HG02678 (cell line): ENCODE measurements around the gene SPATA18.
A peak's percentile ranks its signal among the peaks of the same experiment; 100 is the strongest.

Source experiments
- ATAC-seq: cut with Tn5 transposase; IDR thresholded peaks from one replicate; pipeline ENCODE4 v1.9.1; 2021; ENCODE audit warnings: mild to moderate bottlenecking, moderate library complexity; ENCODE audit not compliant: unreplicated experiment

The SPATA18 gene

GRCh38 chr4:52051213-52051614 is at the start of gene SPATA18:
TSS of gene SPATA18 (plus strand) at chr4:52051304. CDS start at chr4:52051705, 401 bp downstream.
- peak; percentile 46 for ATAC-seq

GRCh38 chr4:52001616-52002015 is 49.5 kb upstream of the SPATA18 start:
- ATAC-seq = no peak

DNA sequence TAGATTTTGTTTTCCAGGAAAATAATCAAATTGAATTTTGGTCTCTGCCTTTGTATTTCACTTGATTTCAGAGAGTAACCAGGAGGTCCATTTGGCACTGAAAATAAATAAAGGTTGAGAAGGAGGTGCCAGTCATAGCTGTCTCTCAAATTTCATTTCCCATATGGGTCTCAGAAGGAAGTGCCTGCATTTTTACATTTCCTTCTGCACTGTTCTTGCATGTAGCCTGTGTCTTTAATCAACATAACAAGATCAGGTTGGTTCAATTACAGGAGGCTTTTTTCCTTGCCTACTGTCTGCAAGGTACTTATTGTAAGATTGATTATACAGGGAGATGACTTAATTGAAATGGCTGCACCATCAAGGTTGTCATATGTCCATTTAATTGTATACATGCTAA is 46.7 kb upstream of the SPATA18 start:
- no peak for ATAC-seq

DNA sequence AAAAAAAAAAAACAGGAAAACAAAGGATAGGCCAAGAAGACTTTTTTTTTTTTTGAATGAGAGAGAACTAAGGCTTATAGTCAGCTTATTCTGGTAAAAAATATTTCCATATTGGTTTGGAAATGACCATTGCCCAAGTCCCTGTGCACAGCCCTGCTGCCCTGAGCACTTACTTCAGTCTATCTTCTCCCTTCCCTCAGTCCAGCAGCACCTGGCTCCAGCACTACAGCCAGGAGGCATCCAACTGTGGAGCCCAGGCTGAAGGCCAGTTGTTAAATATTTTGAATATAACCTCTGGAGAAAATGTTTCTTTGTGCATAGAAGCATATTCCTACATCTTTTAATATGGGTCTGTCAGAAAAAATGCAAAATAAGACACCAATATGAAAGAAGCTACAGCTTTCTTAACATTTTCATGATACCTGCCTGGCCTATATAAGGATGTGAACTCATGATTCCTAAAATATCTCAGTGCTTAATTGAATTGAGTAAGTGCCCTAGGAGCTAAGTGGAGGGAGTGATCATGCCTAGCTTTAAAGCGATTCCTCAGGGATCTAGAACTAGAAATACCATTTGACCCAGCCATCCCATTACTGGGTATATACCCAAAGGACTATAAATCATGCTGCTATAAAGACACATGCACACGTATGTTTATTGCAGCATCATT is 45.4 kb upstream of the SPATA18 start:
- ATAC-seq = no peak

DNA sequence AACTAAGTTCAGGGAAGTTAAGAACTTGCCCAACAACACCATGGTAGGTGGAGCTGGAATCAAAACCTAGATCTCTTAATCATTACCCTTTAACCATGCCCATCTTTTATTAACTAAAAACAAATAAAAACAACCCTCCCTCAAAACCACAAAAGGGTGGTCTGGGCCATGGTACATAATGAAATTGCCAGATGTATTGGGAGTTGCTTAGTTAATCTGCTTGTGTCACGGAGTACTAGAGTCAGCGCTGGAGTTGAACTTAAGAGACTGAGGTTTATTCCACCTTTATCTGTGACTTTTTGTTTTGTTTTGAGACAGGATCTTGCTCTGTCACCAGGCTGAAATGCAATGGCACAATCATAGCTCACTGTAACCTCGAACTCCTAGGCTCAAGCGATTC is 44.2 kb upstream of the SPATA18 start:
- no peak for ATAC-seq

- ATAC-seq = no peak
Measured at GRCh38 chr4:52010986-52011385, 40.1 kb upstream of the SPATA18 start.

- ATAC-seq = no peak
Measured at GRCh38 chr4:52012651-52013050, 38.5 kb upstream of the SPATA18 start.

- ATAC-seq = no peak
Measured at GRCh38 chr4:52014903-52015302, 36.2 kb upstream of the SPATA18 start.

DNA sequence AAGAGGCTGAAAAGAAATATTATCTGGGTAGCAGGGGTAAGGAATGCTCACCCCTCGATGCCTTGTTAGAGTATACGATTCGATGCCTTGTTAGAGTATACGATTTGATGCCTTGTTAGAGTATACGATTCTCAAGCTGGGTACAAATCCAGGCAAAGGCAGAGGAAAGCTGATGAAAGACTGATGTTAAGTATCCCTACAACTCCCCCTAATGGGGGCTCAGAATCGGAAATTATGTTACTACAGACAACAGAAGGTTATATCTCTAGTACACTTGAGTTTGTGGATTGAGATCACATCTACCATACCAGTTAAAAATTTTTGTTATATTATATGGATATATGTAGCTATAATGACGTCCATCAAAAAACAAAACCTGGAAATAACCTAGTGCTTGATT is 35.7 kb upstream of the SPATA18 start:
- ATAC-seq = no peak

DNA sequence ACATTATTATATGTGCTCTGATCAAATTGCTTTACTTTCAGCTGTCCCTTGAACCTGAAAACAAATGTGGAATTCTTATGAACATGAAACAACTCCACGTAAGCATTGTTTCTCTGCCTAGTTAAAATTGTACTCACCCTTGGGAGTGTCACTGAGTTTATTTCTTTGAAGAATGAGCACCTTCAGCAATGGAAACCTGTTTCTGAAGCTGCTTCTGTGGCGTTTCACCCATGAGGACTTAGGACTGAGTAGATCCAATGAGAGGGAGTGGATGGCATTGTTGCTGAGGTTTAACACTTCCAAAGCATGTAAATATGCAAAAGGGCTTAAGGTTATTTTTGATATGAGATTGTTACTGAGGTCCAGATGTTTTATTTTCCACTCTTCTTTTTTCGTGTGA is 34.1 kb upstream of the SPATA18 start:
- no peak for ATAC-seq

DNA sequence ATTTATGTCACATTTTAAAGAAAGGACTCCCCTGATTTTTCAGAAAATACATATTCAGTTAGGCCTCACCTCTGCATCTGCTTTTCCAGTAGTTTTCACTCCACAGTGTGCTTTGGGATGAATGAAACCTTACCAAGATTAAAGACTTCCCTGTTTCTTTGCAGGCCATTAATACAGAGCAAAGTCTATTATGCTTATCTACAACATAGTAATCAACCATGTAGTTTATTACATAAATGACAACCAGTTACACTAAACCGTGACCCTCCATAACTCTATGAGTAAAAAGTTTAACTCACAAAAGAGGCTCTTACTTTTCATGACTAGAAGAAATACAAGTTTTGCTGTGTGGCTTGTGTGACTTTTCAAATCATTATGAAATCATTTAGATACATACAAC is 33.3 kb upstream of the SPATA18 start:
- no peak for ATAC-seq

DNA sequence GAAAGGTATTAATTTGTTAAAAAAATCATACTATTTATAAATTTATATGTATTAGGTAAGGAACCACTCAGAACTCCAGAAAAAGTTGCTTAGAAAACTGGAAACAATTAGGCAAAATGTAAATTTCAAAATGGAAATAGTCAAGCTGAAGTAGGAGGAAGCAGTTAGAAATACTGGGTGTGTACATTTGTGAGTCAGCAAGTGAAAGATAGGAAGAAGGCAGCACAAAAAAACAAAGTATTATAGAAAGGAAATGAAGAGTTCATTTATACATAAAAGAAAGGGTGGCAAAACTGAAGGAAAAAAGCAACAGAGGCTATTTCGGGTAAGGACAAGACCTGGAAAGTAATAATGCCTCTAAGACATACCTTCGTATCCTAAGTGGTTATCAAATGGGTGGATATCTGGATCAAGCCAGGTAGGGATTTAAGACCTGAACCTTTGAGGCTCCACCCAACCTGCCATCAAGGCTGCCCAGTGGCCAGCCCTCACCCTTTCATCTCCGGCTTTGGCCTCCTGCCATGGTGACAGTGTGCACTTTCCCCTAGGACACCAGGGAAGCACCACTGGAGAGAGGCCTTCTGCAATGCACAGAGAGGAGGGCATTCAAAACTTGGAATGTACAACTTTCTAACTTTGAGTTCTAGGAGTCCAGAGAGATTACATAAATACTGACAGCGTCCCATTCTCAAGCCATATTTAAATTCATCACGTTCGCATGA is 31.0 kb upstream of the SPATA18 start, which contains the start of gene LRRC66:
LRRC66 (minus strand) TSS at position 428 of the 722 bp plus-strand sequence. CDS start 2,750 bp downstream, outside the sequence.
- ATAC-seq = no peak

DNA sequence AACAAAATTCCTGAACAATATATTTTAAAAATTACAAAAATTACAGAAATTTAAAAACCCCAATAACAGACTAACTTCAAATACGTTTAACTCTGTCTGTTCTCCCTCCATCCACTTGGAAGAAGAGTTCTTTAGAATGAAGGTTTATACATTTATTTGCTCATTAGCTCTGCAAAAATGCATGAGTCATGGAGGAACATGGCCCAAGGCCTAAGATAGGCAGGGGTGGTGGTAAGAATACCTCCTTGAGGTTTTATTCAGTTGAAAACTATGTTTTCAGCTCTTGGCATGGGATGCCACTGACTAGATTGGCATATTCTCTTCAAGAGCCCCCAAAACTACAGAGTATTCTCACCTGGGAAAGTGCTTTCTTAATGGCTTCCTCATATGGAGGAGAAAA is 22.1 kb upstream of the SPATA18 start:
- ATAC-seq = no peak

DNA sequence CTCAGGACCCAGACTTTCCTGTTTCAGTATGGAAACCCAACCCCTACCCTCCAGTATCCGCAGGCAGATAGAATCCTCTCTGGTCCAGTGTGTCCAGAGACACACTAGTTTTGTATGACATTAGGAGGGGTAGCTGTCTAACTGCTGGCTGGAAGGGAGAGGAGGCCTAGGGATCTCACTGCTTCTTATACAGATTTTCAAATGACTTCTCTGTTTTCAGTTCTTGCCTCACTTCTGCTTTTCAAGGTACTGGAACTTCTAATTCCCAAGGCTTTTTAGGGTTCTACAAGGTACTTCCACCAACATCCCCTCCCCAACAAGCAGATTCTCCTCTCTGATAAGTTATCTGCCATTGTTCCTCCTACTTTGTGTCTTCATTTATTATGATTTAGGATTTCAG is 19.1 kb upstream of the SPATA18 start:
- ATAC-seq = no peak

DNA sequence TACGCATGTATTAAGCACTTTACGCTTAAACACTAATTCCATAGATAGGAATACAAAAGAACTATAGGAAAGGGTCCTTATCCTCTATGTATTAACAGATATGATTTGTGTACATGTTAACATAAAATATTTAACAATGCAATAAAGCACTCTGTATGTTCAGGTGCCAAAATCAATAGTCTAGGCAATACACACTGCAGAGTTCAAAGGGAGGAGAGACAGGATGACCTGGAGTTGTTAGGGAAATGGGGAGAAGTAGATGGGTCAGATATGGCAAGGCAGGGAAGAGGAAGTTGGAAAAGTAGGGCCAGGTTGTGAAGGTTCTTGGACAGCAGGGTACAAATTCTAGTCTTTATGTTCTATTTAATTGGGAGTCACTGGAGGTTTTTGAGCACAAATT is 15.9 kb upstream of the SPATA18 start:
- no peak for ATAC-seq

GRCh38 chr4:52036886-52037530 is 14.1 kb upstream of the SPATA18 start:
- ATAC-seq = no peak

- ATAC-seq = peak; percentile 55
Measured at GRCh38 chr4:52037689-52038102, 13.4 kb upstream of the SPATA18 start.

- ATAC-seq = peak; percentile 92
Measured at GRCh38 chr4:52038103-52038912, 12.8 kb upstream of the SPATA18 start, which contains the start of gene SGCB. TSS of gene SGCB (minus strand) at chr4:52038299. CDS start at chr4:52038259, 40 bp downstream.

- ATAC-seq = no peak
Measured at GRCh38 chr4:52045028-52045427, 6.1 kb upstream of the SPATA18 start.

DNA sequence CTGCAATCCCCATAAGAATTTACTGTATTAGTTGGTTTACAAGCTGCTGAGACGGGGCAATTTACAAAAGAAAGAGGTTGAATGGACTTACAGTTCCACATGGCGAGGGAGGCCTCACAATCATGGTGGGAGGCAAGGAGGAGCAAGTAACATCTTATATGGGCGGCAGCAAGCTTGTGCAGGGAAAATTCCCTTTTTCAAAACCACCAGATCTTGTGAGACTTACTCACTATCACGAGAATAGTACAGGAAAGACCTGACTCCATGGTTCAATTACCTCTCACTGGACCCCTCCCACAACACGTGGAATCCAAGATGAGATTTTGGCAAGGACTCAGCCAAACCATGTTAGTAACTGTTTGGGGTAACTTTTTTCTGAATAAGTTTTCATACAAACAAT is 1.8 kb upstream of the SPATA18 start:
- no peak for ATAC-seq
